Ovary (tissue), 3 donors: ENCODE results near the gene ADORA3.

Source experiments
- EP300 ChIP-seq: sonication (generic); formaldehyde crosslinking; IDR thresholded peaks from one replicate; pipeline ENCODE4 v1.6.1; 2017; ENCODE audit warnings: antibody characterized with exemption
- POLR2A ChIP-seq: fragments of 450-650 bp; IDR thresholded peaks from one replicate; pipeline ENCODE4 v1.6.1; 2017; ENCODE audit warnings: antibody characterized with exemption, mild to moderate bottlenecking, moderate library complexity
- TF ChIP-seq, protein P1 (sequence below), 3 donors: fragments of 450-650 bp in 2 of 3; fragments of 200-600 bp in 1 of 3; IDR thresholded peaks; one replicate each; pipeline versions ENCODE4 v1.5.1 to v1.8.0; 2016 to 2022; ENCODE audit warnings: antibody characterized with exemption in 3 of 3, mild to moderate bottlenecking in 1 of 3
- donor health status: DM: no; HTN: no; CAD: no.

DNA sequence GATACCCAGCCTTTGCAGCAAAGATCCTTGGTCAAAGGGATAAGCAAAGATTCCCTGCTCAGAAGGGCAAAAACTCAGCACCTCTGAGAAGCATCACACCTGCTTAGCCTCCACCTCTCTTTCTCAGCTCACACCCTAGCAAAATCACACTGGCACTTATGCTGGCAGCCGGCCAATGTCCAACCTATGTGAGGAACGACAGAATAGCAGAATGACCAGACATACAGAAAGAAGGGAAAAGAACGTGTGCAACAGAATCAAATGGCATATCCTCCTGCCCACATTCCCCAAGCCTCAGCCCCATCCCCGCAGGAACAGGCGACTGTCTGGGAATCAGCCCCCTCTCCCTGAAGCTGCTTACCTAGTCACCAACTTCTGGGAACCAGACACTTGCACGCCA lies 664 bp upstream of the ADORA3 start:
- TF ChIP-seq, protein P1, sequence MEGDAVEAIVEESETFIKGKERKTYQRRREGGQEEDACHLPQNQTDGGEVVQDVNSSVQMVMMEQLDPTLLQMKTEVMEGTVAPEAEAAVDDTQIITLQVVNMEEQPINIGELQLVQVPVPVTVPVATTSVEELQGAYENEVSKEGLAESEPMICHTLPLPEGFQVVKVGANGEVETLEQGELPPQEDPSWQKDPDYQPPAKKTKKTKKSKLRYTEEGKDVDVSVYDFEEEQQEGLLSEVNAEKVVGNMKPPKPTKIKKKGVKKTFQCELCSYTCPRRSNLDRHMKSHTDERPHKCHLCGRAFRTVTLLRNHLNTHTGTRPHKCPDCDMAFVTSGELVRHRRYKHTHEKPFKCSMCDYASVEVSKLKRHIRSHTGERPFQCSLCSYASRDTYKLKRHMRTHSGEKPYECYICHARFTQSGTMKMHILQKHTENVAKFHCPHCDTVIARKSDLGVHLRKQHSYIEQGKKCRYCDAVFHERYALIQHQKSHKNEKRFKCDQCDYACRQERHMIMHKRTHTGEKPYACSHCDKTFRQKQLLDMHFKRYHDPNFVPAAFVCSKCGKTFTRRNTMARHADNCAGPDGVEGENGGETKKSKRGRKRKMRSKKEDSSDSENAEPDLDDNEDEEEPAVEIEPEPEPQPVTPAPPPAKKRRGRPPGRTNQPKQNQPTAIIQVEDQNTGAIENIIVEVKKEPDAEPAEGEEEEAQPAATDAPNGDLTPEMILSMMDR (IDR thresholded peaks at IDR 0.05) = no peak
- TF ChIP-seq POLR2A (no peak), EP300 (no peak)
